Camera-type eye (tissue), 1 donor: Measurements from ENCODE around the gene DCAF4. TPM values are rescaled to one million over a fixed set of nuclear protein-coding genes. Genes with fewer than 3 reads are reported as not detected.

Experiments used
- total RNA-seq: library from RNA; depleted of rRNA; stranded (reverse); fragments of >200 nt; gene quantifications from one replicate; pipeline ENCODE4 v1.2.3, GENCODE V29; 2014

DCAF4 gene
- 11.3 TPM for total RNA-seq

GRCh38 chr14:72926292-72927028, at the start of gene DCAF4:
DCAF4 (plus strand) TSS chr14:72926464; CDS start chr14:72937979, 11,515 bp downstream.

GRCh38 chr14:72893636-72894322, 32.5 kb upstream of the DCAF4 start, which contains the start of gene DPF3:
DPF3 (minus strand) TSS chr14:72894101; CDS start chr14:72894088, 13 bp downstream.

Other genes starting within 250 kb of the DCAF4 start
- gene DPF3, start 32.4 kb upstream of the DCAF4 start, total RNA-seq: 34.4 TPM
- 23.7 TPM for gene ZFYVE1, start 100.6 kb downstream of the DCAF4 start, total RNA-seq
- 108 TPM for gene RBM25, start 132.1 kb downstream of the DCAF4 start, total RNA-seq
- 67.2 TPM for gene PSEN1, start 210.0 kb downstream of the DCAF4 start, total RNA-seq